Uterine smooth muscle cell (primary cell): Measurements from ENCODE around the gene FAM3B. TPM values are rescaled to one million over a fixed set of nuclear protein-coding genes. Genes with fewer than 3 reads are reported as not detected.

ENCODE experiments used
- total RNA-seq: library from RNA; depleted of rRNA; stranded (reverse); fragments of >200 nt; gene quantifications from 2 replicates; pipeline ENCODE4 v1.2.3, GENCODE V29; 2014

The FAM3B gene
- total RNA-seq = not detected in 2 replicates

GRCh38 chr21:41316200-41317062, at the start of gene FAM3B:
TSS of gene FAM3B (plus strand) at chr21:41316801. CDS start at chr21:41316880, 79 bp downstream.

GRCh38 chr21:41361786-41362604, 45.4 kb downstream of the FAM3B start, which contains the start of gene MX2:
TSS of gene MX2 (plus strand) at chr21:41362027. CDS start at chr21:41376907, 14,880 bp downstream.

Other genes starting within 250 kb of the FAM3B start
- 25.2 and 41.2 TPM in 2 replicates for gene BACE2, start 148.6 kb upstream of the FAM3B start, total RNA-seq
- gene MX2, start 45.2 kb downstream of the FAM3B start, total RNA-seq = 0.87 and 1.3 TPM in 2 replicates
- 9.9 and 19.6 TPM in 2 replicates for gene MX1, start 109.4 kb downstream of the FAM3B start, total RNA-seq
- gene TMPRSS2, start 191.4 kb downstream of the FAM3B start, total RNA-seq = under 0.01 TPM in 1 of 2 replicates, not detected in the other